NCI-H1694 (cell line): ENCODE data around the gene MED13L.

Experiments
- DNase-seq: peaks from one replicate; lab custom pipeline; 2025; lab: John Stamatoyannopoulos, UW

Gene MED13L

GRCh38 chr12:115941362-115941761, 336.1 kb downstream of the MED13L start:
- DNase-seq, result no peak

DNA sequence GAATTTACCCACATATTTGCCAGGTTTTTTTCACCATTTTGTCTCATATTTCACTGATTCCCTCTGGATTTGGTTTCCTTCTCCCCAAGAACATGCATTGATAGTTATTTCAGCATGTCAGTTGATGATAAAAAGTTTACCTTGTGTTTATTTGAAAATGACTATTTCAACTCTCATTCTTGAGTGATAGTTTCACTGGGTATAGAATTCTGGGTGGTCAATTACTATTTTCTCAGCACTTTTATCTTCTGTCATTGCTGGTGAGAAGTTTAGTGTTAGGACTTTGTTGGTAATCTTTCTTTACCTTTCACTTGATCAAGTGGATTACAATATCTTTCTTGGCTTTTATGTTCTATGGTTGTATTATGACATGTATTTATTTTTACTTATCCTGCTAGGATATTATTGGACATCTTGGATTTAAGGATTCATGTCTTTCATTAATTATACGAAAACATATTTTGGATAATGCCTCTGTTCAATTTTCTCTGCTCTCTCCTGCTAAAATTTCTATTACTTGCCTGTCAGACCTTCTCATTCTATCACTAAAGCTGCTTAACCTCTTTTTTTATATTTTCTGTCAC, 338.6 kb downstream of the MED13L start:
- no peak for DNase-seq

- DNase-seq, result no peak
Observed at GRCh38 chr12:115936997-115937916, 340.2 kb downstream of the MED13L start.

GRCh38 chr12:115934877-115935276, 342.6 kb downstream of the MED13L start:
- DNase-seq, result no peak

GRCh38 chr12:115934046-115934445, 343.4 kb downstream of the MED13L start:
- no peak for DNase-seq

- no peak for DNase-seq
Observed at GRCh38 chr12:115932066-115932465, 345.4 kb downstream of the MED13L start.

DNA sequence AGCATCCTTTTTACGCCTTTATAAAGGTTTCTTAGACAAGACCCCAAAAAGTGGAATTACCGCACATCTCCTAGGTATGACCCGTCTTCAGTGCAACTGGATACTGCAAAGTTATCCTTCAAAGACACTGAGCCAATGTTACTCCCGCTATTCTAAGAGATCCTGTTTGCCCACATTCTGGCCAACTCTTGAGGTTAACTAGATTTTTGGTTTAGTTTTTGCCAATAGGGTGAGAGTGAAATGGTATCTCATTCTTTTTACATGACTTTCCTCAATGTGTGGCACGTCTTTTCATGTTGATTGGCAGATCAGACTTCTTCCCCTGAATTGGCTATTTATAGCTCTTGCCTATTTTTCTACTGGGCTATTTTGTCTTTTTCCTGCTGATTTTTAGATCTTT, 347.2 kb downstream of the MED13L start:
- DNase-seq, result no peak

DNA sequence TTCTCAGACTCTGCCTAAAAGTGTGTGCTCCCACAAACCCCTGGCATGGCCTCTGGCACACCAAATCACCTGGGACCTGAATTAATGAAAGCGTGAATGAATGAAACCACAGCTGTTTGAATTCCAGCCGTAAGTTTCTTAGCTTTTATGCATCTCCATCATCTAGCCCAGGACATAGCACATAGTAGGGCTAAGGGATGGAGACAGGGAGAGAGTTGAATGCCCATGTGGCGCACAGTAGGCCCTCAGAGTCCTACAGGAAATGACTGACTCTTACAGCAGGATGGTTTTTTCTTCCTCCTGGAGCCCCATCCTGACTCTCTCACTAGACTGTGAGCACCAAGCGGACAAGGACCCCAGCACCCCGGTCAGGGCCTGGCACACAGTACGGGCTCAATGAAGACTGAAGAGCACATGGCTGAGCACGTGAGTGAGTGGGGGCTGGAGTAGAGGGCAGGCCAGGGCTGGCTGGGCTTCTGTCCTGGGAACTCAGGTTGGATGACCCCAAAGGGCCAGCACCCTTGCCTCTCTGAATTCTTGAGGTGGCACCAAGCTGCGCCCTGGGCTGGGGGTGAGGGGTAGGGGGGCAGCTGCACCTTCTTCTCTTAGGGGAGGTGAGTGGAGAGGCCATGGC, 351.3 kb downstream of the MED13L start:
- DNase-seq, result no peak

- DNase-seq, result no peak
Observed at GRCh38 chr12:115923851-115924250, 353.6 kb downstream of the MED13L start.

GRCh38 chr12:115922952-115923564, 354.4 kb downstream of the MED13L start:
- DNase-seq, result no peak

DNA sequence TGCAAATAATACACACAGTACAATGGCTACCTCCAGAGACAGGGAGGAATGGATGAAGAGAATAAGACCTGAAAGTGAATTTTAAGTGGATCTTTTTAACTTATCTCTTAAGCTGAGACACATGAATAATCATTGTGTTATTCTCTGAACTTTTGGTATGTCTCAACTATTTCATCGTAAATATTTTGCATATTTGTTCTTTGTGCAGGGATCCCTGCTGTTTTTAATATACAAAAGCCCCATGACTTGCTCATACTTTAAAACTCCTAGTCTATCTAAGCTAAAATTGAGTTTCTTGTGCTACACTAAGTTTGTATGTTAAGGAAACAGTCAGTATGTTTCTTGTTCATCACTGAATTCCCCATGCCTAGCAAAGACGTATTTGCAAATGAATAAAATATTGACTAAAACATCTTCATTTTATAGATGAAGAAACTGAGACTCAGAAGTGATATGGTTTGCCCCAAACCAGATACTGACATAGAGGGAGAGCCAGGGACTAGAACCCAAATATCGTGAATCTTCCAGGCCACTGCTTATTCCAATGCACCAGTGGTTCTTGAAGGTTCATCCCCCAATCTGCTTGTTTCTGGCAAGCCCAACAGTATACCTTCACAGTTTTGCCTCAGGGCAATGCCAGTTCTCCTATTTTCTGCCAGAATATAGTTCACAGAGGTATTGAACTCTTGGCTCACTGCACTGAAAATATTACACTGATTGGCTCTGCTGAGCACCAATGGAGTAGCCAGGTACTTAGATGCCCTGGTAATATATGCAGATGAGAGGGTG, 356.9 kb downstream of the MED13L start:
- DNase-seq, result no peak

DNA sequence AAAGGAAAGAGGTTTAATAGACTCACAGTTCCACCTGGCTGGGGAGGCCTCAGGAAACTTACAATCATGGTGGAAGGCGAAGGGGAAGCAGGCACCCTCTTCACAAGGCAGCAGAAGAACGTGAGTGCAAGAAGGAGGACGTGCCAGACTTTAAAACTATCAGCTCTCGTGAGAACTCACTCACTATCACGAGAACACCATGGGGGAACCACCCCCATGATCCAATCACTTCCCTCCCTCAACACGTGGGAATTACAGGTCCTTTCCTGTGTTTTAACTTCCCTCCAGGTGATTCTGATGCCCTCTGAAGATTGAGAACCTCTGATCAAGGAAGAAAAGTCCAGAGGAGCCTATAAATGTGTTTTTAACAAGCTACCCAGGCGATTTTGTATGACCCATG, 358.7 kb downstream of the MED13L start:
- no peak for DNase-seq

DNA sequence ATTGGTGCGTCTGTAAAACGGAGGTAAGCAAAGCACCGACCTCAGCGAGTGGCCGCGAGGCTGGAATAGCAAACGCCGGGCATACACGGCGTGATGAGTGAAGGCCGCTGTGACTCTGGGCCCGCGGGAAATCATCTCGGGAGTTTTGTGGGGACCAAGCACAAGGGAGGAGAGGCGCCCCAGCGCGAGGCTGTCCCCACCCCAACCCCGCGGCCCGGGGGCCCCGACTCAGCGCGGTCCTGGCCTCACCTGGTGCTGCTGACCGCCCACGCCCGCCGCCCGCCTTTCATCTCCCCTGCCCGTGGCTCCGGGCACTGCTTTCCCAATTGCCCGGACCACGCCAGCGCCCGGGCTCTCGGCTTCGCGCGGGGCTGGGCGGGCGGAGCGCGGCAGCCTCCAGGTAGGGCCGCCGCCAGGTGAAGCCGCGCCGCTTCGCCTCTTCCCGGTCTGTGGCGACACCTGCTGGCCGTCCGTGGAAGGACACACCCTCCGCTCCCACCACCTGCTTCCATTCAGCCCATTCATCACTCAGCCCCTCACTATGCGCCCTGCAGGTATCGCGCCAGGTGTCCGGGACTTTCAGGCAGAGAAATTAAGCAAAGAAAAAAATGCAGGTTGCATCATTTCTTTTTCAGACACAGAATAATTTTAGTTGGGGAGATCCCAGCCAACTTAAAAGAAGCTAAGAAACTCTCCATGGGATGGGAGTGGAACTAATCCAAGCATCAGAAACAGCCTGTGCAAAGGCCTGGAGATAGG, 360.4 kb downstream of the MED13L start:
- no peak for DNase-seq

DNA sequence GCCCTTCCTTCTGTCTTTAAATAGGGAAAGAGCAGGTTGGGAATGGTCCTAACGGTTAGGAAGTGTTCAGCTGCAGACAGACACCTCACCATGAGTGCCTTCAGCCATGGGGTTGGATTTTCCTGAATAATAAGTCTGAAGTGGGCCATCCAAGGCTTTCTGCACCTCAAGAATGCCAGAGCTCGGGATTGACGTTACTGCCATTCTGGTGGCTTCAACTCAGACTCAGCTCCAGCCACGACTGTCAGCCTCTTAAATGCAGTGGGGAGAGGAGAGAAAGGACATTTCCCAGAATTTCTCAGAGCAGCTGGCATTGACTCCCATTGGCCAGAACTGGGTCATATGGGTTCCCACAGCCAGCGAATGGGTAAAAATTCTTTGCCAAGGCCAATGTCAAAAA, 363.4 kb downstream of the MED13L start:
- no peak for DNase-seq

DNA sequence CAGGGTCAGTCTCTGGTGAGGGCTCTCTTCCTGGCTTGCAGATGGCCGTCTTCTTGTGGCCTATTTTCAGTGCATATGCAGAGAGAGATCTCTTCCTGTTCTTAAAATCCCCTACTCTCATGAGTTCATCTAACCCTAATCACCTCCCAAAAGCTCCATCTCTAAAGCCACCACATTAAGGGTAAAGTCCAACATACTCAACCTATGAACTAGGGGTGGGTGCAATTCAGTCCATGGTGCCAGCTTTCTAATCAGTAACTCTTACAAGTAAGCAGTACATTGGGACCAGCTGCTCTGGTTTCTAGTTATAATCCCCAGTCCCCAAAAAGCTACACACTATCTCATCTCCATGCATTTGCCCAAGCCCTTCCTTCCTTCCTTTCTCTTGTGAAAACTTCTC, 365.1 kb downstream of the MED13L start:
- no peak for DNase-seq

GRCh38 chr12:115911360-115911759, 366.1 kb downstream of the MED13L start:
- DNase-seq, result no peak

- DNase-seq, result no peak
Observed at GRCh38 chr12:115910057-115910456, 367.4 kb downstream of the MED13L start.
